Hepatocyte (in vitro differentiated cells): Measurements from ENCODE around the gene CALML6.

Experiments used
- EZH2 ChIP-seq: fragments of 200-600 bp; sonication (generic); IDR thresholded peaks from 2 replicates; pipeline ENCODE4 v1.6.1; 2016; ENCODE audit warnings: antibody characterized with exemption, mild to moderate bottlenecking, borderline replicate concordance
- EZH2phosphoT487 ChIP-seq: fragments of 200-600 bp; sonication (generic); IDR thresholded peaks from one replicate; pipeline ENCODE4 v1.6.1; 2018; ENCODE audit warnings: antibody characterized with exemption, mild to moderate bottlenecking, low read depth, moderate library complexity; ENCODE audit not compliant: unreplicated experiment, severe bottlenecking
- TF ChIP-seq, protein P1 (sequence below): fragments of 200-600 bp; sonication (generic); IDR thresholded peaks from 2 replicates; pipeline ENCODE4 v1.5.1; 2016; ENCODE audit warnings: antibody characterized with exemption, mild to moderate bottlenecking; ENCODE audit not compliant: poor library complexity

DNA sequence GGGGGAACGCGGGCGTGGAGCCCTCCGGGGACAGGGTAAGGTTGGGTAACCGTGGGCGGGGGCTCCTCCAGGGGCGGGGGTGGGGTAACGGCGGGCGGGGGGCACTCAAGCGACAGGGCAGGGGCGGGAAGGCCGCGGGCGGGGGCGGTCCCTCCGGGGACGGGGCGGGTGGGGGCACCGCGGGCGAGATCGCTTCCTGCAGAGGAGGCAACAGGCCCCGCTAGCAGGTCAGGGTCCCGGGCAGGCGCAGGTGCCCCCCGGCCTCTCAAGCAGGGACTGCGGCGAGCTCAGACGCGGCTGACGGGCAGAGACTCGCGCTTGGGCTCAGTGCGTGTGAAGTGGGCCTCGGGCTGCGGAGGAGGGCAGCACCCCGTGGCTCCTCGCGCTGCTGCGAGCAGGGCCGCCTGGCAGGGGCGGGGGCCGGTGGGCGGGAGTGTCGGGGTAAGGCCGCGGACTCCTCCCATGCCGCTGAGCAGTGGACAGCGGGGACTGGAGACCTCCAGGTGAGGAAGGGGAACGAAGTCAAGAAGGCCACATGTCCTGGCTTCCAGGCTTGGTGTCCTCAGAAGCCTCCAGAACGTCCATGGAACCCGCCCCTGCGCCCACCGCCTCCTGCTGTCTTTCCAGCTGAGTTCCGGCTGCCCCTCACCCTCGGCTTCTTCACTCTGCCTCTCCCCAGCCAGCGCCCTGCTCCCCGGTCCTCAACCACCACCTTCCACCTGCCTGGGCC, 23.5 kb upstream of the CALML6 start:
- TF ChIP-seq EZH2 (no peak), EZH2phosphoT487 (no peak)
- TF ChIP-seq, protein P1, sequence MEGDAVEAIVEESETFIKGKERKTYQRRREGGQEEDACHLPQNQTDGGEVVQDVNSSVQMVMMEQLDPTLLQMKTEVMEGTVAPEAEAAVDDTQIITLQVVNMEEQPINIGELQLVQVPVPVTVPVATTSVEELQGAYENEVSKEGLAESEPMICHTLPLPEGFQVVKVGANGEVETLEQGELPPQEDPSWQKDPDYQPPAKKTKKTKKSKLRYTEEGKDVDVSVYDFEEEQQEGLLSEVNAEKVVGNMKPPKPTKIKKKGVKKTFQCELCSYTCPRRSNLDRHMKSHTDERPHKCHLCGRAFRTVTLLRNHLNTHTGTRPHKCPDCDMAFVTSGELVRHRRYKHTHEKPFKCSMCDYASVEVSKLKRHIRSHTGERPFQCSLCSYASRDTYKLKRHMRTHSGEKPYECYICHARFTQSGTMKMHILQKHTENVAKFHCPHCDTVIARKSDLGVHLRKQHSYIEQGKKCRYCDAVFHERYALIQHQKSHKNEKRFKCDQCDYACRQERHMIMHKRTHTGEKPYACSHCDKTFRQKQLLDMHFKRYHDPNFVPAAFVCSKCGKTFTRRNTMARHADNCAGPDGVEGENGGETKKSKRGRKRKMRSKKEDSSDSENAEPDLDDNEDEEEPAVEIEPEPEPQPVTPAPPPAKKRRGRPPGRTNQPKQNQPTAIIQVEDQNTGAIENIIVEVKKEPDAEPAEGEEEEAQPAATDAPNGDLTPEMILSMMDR: no peak
